Right ventricle myocardium superior (tissue), 1 donor: ENCODE results near the gene NEO1. TPM values are rescaled to one million over a fixed set of nuclear protein-coding genes. Genes with fewer than 3 reads are reported as not detected.
"Not testable (repeated sequence)": the region's sequence is repeated elsewhere in the genome, so short reads cannot be mapped to it uniquely, and the experiment has no call there.

Source experiments
- ATAC-seq: fragments of 200-7000 bp; cut with Tn5 transposase; one replicate; pipeline ENCODE4 v1.9.1; 2020; ENCODE audit warnings: mild to moderate bottlenecking; ENCODE audit not compliant: poor library complexity
- DNase-seq: peaks from one replicate; pipeline ENCODE4 v3.0.0-alpha.2; 2020
- intact Hi-C: fragments of 100-400 bp; cut with DNase I; formaldehyde crosslinking; loops from one replicate; pipeline ENCODE4 v1.11.2; 2022
- total RNA-seq: library from RNA; stranded (reverse); fragmentation: NEBNext Ultra II Directional; extraction: Animal tissue kit (Norgen Biotek cat#: 25700); gene quantifications from one replicate; pipeline ENCODE4 v1.2.1, GENCODE V29; 2021
- donor health status: DM: no; HTN: yes; CAD: no; lungs with severe emphysema.

NEO1 gene
- total RNA-seq, 1 donor from 2014 or later, result 11.1 TPM

DNA sequence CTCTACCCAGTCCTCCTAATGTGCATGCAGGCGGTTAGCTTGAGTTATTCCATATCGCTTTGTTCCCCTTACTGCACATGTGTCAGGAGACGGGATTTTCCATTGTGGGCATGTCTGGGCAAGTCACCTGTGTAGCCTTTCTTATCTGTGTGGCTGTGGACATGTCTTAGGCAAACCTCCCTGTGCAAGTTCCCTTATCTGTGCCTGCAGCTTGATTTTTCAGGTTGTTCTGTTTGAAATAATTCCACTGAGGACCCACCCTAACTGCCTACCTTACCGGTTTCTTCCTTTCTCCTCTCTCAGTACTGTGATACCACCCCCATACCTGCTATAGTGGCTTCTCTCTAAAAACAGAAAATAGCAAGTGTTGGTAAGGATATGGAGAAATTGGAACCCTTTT, 113.6 kb downstream of the NEO1 start:
- intact Hi-C loops, result no loop called here

DNA sequence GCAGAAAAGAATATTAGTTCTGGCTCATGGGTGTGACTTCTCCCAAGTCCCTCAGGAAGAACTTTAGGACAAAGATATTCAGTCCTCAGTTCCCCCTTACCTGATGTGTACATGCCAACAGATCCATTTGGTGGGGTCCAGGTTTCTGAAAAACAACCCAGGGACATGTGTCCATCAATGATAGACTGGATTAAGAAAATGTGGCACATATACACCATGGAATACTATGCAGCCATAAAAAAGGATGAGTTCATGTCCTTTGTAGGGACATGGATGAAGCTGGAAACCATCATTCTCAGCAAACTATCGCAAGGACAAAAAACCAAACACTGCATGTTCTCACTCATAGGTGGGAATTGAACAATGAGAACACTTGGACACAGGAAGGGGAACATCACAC, 114.4 kb downstream of the NEO1 start:
- DNase-seq, ATAC-seq, intact Hi-C loops: not testable (repeated sequence)

More for the DNA sequence above, 113.6 kb downstream of the NEO1 start:
- DNase-seq (no peak), ATAC-seq (no peak)

DNA sequence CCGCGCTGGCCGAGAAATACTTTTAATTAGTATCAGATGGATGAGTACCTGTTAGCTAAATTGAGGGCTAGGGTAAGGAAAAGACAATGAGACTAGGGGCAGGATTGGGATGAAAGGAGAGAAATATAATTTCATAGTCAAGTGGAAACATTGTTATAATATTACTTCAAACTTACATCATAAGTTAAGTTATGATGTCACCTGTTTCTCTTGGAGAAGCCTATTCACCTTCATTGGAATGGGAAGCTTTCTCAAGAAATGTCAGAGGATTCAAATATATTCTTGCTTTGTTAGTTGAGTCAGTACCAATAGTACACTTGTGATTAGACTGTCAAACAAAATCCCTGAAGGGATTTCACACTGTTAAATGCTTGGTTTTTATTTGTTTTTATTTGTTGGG, 116.2 kb downstream of the NEO1 start:
- intact Hi-C loops, result no loop called here
- DNase-seq, result no peak
- no peak for ATAC-seq

DNA sequence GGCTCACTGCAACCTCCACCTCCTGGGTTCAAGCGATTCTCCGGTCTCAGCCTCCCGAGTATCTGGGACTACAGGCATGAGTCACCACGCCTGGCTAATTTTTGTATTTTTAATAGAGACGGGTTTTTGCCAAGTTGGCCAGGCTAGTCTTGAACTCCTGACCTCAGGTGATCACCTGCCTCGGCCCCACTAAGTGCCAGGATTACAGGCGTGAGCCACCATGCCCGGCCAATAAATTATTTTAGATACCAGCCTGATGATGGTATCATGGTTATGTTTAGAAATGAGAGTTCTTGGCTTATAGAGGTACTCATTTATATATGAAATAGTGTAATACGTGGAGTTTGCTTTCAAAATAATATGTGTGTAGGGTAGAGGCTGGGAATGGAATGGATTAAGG, 119.4 kb downstream of the NEO1 start:
- intact Hi-C loops, result no loop called here
- DNase-seq (no peak), ATAC-seq (no peak)

DNA sequence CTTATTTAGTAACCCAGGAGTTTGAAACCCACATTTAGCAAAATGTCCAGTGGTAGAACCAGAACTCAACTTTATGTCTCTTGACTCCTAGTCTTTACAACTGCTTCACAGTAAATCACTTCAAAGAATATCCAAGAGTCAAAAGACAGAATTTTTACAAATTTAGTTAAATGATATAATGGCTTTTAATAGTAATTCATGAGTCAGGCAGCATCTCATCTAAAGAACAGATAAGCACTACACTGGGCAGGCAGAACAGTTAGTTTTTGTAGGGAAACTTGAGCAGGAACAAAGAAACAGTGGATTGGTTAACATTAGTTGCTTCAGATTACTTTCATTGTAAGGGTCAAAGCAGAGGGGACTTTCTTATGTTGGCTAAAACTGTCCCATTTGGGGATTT, 120.2 kb downstream of the NEO1 start:
- ATAC-seq (no peak), DNase-seq (no peak)
- intact Hi-C loops, result no loop called here

DNA sequence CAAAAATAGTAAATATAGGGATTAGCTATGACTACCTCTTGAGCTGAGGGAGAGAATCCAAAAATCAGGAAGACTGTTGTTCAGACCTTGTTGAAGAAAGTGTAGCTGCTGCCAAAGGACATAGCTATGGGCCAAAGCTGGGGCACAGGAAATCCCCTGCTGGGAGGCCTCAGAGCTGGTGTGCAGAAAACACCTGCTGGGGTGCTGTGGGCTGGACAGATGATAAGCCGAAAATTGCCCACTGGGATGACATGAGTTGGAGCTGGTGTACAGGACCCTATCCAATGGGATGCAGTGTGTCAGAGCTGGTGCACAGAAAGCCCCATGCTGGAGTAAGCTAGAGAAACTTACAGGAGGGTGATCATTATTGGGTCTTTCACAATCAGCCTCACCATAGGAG, 121.9 kb downstream of the NEO1 start:
- no peak for ATAC-seq
- intact Hi-C loops, result no loop called here
- no peak for DNase-seq

DNA sequence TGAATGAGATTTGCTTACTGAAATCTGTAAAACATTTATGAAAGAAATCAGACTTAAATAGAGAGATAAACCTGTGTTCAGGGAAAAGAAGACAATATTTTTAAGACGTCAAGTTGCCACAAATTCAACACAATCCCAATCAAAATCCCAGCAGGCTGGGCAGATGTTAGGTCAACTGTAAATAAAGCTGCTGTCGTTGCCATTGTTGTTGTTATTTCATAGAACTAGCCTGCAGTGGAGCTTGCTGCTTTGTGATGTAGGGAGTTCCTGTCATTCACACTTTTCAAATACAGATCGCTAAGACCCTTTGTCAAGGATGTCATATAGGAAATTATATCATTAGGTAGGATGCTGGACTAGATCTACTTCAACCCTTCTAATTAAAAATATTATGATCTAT, 123.1 kb downstream of the NEO1 start:
- ATAC-seq (no peak), DNase-seq (no peak)
- intact Hi-C loops, result no loop called here

DNA sequence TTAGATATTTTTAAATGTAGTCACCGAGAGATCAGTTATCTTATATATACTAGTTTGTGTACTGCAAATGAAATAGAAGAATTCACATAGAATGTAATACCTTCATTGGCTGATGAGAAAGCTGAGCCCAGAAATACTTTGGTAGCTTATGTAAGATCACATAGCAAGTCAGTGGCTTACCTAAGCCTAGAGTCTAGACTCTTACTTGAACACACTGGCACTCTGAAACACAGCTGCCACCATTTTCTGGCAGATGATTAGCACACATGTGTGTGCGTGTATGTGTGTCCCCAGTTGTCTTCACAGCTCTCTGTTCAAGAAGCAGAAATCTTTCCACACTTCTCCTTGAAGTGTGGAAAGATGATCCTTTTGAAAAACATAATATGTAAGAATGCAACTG, 124.3 kb downstream of the NEO1 start:
- no peak for DNase-seq
- ATAC-seq, result no peak
- intact Hi-C loops, result no loop called here

DNA sequence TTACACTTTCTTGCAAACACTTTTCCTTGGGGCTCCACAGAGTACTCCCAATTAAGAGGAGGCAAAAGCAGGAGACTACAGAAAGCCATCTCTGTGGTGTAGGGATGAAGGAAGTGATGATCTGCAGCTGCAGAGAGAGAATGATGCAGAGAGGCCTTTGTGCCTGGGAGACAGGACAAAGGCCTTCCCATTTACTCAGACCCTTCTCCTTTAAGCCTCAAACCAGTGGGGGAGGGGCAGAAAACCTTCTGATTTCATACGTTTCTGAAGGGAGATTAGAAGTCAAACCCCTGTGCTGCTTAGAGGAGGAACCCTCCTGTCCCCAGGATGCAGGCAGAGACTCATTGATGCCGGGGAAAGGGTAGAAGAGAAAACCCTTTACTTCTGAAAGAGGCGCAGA, 130.8 kb downstream of the NEO1 start:
- DNase-seq (no peak), ATAC-seq (no peak)
- intact Hi-C loops, result no loop called here

DNA sequence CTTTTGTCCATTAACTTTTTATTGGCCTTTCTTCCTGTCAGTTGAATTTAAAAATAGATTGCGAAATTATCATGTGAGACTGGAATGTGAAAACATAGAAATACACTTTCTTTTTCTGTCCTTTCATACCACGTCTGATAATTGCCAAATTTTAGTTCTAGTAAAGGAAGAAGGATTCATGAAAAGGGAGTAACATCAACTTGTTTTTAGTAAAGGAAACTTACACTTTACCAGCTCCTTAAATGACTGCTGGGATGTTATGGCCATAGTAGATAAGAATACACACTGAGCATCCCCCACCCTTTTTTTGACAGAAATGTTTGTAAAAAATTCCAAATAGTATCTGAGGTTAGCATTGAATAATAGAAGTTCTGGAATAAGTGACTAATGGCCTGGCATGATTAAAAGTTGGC, 137.9 kb downstream of the NEO1 start:
- no peak for ATAC-seq
- intact Hi-C loops, result no loop called here
- no peak for DNase-seq

DNA sequence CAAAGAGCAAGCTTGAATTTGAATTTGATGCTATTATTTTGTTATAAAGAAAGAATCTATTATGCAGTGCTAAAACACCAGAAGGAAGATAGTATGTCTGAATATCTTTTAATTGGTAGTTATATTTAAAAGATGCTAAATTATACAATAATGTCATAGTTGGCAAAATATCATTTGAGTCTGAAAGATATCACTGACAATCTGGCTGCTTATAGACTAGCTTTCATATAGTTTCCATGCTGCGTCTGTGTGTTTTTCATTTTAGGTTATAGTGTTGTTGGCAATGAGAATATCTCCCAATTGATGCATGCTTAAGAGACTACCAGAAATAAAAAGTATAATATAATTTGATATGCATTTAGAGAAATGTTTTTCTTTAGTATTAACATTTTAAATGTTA, 142.9 kb downstream of the NEO1 start:
- intact Hi-C loops, result no loop called here
- ATAC-seq, result no peak
- no peak for DNase-seq

DNA sequence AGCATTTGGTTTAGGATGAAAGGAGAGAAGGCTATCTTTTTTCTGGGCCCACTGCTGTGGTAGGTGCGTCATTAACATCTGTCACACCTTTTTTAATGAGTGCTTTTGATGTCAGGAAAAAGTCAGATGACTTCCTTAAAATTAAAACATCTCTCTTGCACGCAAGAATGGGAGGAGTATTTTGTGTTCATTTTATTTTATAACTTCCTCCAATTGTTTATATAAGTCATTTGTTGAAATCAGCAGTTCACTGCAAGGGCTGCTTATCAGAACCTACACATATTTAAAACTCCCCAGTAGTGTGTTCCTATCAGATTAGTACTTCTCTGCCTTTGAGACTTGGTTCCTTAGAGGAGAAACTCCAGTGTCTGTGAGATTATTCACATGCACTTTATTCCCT, 143.8 kb downstream of the NEO1 start:
- no peak for DNase-seq
- ATAC-seq, result no peak
- intact Hi-C loops, result no loop called here

DNA sequence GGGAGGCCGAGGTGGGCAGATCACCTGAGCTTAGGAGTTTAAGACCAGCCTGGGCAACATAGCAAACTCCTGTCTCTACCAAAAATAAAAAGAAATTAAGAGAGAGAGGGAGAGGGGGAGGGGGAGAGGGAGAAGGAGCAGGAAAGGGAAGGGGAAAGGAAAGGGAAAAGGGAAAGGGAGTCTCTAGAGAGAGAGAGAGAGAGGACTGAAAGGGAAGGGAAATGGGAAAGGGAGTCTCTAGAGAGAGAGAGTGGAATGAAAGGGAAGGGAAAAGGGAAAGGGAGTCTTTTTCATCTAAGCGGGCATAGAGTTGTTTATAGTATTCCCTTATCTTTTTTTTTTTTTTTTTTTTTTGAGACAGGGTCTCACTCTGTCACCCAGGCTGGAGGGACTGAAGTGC, 148.1 kb downstream of the NEO1 start:
- DNase-seq (no peak), ATAC-seq (no peak)
- intact Hi-C loops, result no loop called here

DNA sequence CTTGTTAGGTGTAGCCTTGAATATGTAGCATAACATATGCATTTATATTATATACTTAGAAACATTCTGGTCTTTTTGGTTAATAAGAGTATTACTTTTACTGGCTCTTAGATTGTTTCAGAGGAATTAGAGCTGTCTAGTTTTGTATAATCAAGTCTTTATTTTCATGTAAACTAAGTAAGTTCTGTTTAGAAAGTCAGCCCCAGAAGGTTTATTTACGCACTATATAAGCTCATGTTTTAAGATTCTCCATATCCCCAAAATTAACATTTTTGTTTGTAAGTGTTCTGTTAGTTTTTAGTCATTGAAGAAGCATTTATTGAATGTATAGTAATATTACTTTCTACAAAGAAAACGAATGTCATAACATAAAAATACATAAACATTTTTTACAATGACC, 158.4 kb downstream of the NEO1 start:
- DNase-seq, result no peak
- no peak for ATAC-seq
- intact Hi-C loops, result no loop called here

DNA sequence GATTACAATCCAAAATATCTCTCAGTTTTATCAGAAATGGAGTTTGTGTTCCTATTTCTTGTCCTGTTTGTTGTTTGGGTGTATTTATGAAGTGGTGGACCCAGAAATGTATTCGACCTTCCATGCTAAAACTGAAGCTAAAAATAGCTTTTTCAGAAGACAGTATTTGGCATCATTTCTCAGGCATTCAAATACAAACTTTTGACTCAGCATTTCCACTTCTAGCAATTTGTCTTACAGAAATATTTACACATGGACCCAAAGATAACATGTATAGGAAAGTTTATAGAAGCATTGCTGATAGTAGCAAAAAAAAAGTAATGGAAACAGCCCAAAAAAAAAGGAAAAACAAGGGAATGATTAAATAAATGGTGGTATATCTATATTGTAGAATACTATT, 160.2 kb downstream of the NEO1 start:
- ATAC-seq (no peak), DNase-seq (no peak)
- intact Hi-C loops, result no loop called here

DNA sequence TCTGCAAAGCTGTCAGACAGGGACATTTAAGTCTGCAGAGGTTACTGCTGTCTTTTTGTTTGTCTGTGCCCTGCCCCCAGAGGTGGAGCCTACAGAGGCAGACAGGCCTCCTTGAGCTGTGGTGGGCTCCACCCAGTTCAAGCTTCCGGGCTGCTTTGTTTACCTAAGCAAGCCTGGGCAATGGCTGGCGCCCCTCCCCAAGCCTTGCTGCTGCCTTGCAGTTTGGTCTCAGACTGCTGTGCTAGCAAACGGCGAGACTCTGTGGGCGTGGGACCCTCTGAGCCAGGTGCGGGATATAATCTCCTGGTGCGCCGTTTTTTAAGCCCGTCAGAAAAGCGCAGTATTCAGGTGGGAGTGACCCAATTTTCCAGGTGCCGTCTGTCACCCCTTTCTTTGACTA, 169.2 kb downstream of the NEO1 start:
- ATAC-seq, intact Hi-C loops, DNase-seq: not testable (repeated sequence)

DNA sequence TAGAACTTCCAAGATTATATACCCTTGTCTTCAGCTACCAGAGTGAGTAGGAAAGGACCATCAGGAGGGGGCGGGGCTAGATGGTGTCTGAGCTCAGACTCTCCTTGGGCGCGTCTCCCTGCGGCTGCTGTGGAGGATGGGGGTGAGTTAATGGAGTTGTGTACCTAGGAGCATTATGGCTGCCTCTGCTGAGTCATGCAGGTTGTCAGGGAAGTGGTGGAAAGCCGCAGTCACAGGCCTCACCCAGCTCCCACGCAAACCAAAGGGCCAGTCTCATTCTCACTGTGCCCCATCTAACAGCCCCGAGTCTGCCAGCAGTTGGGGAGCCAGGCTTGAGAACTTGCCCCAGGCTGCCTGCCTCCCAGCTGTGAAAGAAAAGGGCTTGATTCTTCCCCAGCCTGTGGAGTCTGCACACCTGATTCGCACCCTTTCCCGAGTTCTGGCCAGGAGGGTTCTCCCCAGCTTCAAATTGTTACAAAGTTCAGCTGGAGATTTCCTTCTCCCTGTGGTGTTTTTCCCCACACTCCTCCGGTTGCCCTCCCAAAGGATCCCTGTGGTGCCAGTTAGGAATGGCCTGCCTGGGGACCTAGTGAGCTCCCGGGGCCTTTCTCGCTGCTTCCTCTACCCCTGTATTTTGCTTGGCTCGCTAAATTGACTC, 173.2 kb downstream of the NEO1 start:
- intact Hi-C loops, result no loop called here
- ATAC-seq, result no peak
- DNase-seq, result no peak

DNA sequence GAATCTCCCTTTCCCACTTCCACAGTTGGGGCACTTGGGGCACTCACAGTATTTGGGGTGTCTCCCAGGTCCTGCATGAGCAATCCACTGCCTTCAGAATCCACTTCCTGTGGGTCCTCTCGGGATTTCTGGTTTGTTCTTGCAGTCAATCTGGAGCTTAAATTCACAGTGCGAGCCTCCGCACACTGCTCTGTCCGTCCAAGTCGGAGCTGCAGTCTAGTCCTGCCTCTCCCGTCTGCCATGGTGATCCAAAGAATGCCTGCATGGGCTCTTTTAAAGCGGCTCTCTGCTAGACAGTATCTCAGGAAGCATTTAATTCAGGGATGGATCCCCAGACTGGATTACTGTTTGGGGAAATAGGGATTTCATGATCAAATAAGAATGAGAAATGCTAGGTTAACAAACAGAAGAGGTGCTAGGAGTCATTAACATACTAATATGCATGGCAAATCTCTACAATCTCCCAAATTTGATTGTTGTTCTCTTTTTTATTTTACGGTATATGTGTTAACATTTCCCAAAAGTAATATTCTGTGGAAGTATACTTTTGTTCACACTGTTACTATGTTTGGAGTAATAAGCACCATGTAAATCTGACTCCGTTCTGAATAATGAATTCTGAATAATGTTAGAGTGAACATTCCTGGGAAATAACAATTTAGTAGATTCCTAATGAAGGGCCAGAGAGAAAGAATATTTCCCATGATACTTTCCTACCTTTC, 174.0 kb downstream of the NEO1 start:
- intact Hi-C loops, result no loop called here
- DNase-seq, result no peak
- ATAC-seq, result no peak

DNA sequence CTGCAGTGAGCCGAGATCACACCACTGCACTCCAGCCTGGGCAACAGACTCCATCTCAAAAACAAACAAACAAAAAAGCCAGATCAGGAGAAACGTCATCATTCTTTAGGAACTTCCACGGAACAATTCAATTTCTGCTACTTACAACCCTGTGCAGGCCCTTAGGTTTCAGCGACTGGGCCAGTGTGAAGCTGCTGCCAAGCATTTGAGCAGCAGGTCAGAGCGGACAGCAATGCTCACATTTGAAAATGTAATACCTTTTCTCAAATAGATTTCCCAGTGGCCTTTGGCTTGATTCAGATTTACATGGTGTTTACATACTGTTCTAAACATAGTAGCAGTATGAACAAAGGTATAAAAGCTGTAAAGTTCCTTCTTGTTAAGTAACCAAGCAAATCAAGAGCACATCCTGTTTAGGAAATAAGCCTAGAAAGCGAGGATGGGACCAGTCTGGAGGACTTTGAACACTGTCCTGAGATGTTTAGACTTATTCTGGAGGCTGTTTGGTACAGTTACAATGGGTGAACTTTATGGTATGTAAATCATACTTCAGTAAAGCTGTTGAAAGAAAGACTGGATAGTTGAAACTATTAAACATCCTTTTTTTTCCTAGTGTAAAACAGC, 175.3 kb downstream of the NEO1 start:
- intact Hi-C loops, result no loop called here
- ATAC-seq (no peak), DNase-seq (no peak)

DNA sequence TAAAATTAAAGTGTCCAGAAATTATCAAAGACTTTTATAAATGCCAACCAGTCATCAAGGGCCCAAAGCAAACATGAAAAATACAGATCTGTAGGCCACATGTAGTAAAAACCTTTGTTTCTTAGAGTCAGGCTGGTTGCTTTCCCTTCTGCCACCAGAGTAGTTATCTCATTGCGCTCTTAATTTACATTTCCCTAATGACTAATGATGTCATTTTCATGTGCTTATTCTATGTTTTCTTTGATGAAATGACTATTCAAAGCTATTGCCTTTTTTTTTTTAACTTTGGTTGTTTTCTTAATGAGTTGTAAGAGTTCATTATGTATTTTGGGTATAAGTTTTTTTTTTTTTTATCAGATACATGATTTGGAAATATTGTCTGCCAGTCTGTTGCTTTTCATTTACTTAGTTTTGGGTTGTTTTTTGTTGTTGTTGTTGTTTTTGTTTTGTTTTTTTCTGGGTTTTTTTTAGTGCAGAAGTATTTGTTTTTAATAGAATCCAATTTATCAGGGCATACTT, 175.9 kb downstream of the NEO1 start:
- no peak for ATAC-seq
- intact Hi-C loops, result no loop called here
- DNase-seq, result no peak
